ENCODE measurements around the gene BPI.
"Not testable (repeated sequence)": the region's sequence is repeated elsewhere in the genome, so short reads cannot be mapped to it uniquely, and the experiment has no call there.

BPI gene

GRCh38 chr20:38373231-38373867 is 69.4 kb downstream of the BPI start:
- TF ChIP-seq CTCF (IDR thresholded peaks at IDR 0.05; ENCODE audit: low read depth, low read length, missing control alignments): no peak
- in situ Hi-C loops (cut with HindIII; ENCODE audit: low pct_ligation_motif_present, low sequenced_read_pairs): no loop called here

DNA sequence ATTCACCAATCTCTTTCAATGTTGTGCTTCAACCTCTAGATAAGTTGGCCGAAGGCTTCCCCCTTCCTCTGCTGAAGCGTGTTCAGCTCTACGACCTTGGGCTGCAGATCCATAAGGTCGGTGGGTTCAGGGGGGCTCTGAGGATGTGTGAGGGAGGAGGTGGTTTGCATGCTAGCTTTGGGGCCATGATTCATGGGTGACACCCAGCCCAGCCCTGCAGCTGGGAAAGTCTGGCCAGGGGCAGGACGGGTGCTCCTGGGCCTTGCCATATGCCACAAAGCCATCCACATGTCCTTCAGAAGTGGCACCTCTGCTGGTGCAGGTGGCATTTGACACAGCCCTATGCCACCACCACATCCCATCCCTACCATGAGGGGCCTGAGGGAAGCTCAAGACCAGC is 69.9 kb downstream of the BPI start:
- in situ Hi-C loops (cut with HindIII; ENCODE audit: low pct_ligation_motif_present, low sequenced_read_pairs): no loop called here
- no peak overlapping the region for H3K27ac ChIP-seq

More at GRCh38 chr20:38373231-38373867, 69.4 kb downstream of the BPI start:
- no peak overlapping the region for H3K27ac ChIP-seq
- no peak for DNase-seq
- no peaks in the 10 kb centered on the region for H3K36me3 ChIP-seq (replicated peaks)
- no peak overlapping the region for H3K4me3 ChIP-seq (ENCODE audit: low read depth, low read length)
- peaks cover 2% of the 10 kb centered on the region for H3K27me3 ChIP-seq (replicated peaks)

DNA sequence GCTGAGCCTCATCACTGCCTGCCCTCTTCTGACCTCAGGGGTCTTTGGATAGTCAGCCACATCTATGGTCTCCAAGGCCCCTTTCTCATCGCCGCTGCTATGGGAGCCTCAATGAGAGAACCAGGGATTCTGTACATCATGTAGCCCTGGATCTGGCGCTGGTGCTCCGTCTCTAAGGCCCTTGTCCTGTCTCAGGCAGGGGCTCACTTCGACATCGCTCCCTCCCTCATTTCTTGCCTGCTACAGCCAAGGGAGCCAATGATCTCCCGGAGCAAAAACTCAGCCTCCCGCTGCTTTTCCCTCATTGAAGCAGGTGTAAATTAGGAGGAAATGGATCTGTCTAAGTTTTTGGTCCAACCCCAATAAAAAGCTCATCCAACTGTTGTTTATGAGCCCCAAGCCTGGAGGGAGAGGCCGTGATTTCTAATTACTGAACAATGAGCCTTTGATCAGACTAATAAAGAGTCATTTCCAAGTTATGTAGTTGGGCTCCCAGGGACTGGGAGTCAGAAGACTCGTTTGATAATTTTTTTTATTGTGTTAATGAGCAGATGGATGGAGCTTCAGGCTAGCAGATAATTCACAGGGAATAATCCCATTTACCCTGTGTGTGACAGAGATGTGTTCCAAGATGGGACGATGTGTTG is 73.2 kb downstream of the BPI start:
- in situ Hi-C loops (cut with HindIII; ENCODE audit: low pct_ligation_motif_present, low sequenced_read_pairs): no loop called here
- H3K36me3 ChIP-seq (replicated peaks): no peaks in the 10 kb centered on the region
- DNase-seq: no peak
- H3K4me3 ChIP-seq (ENCODE audit: low read depth, low read length): no peak overlapping the region
- peaks cover 2% of the 10 kb centered on the region for H3K27me3 ChIP-seq (replicated peaks)
- no peak overlapping the region for H3K27ac ChIP-seq
- TF ChIP-seq CTCF (IDR thresholded peaks at IDR 0.05; ENCODE audit: low read depth, low read length, missing control alignments): no peak

More for the DNA sequence above, 69.9 kb downstream of the BPI start:
- no peaks in the 10 kb centered on the region for H3K36me3 ChIP-seq (replicated peaks)
- no peak for DNase-seq
- TF ChIP-seq CTCF (IDR thresholded peaks at IDR 0.05; ENCODE audit: low read depth, low read length, missing control alignments): no peak
- peaks cover 2% of the 10 kb centered on the region for H3K27me3 ChIP-seq (replicated peaks)
- no peak overlapping the region for H3K4me3 ChIP-seq (ENCODE audit: low read depth, low read length)

DNA sequence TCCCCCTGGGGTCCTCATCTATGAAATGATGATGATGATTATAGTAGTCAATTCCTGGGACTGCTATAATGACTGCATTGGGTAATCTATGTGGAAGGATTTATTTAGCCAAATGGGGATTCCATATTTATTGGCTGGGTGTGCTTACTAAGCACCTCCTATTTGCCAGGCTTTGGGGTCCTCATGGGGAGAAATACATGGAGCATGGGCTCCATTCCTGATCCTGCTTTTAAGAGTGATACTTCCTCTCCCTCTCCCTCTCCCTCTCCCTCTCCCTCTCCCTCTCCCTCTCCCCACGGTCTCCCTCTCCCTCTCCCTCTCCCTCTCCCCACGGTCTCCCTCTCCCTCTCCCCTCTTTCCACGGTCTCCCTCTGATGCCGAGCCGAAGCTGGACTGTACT is 73.9 kb downstream of the BPI start:
- H3K27ac ChIP-seq; DNase-seq; H3K4me3 ChIP-seq (ENCODE audit: low read depth, low read length); H3K27me3 ChIP-seq (replicated peaks); H3K36me3 ChIP-seq (replicated peaks); in situ Hi-C loops (cut with HindIII; ENCODE audit: low pct_ligation_motif_present, low sequenced_read_pairs): not testable (repeated sequence)

DNA sequence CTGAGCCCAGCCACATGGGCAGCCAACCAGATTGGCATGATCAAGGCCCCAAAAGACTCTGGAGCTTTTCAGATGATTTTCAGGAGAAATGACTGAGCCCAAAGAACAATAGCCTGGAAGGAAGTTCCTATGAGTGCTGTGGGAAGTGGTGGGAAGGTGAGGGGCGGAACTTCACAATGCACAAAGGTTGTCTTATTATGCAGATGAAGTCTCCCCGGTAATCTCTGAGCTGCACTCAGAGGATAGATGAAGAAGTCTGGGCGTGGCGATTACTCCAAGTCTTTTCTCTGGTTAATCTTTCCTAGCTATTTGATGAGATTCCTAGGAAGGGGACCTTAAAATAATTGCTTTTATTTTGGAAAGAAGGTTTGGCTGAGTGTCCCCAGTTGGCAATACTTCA is 79.2 kb downstream of the BPI start:
- DNase-seq: no peak
- peaks cover 4% of the 10 kb centered on the region for H3K27me3 ChIP-seq (replicated peaks)
- TF ChIP-seq CTCF (IDR thresholded peaks at IDR 0.05; ENCODE audit: low read depth, low read length, missing control alignments): no peak
- no peak overlapping the region for H3K4me3 ChIP-seq (ENCODE audit: low read depth, low read length)
- in situ Hi-C loops (cut with HindIII; ENCODE audit: low pct_ligation_motif_present, low sequenced_read_pairs): no loop called here
- no peaks in the 10 kb centered on the region for H3K36me3 ChIP-seq (replicated peaks)
- no peak overlapping the region for H3K27ac ChIP-seq

GRCh38 chr20:38386004-38386403 is 82.0 kb downstream of the BPI start:
- no peak for DNase-seq
- Histone ChIP-seq H3K4me3 (ENCODE audit: low read depth, low read length) (no peak overlapping the region), H3K27me3 (replicated peaks) (peaks cover 4% of the 10 kb centered on the region), H3K27ac (no peak overlapping the region), H3K36me3 (replicated peaks) (no peaks in the 10 kb centered on the region)
- TF ChIP-seq CTCF (IDR thresholded peaks at IDR 0.05; ENCODE audit: low read depth, low read length, missing control alignments): no peak
- in situ Hi-C loops (cut with HindIII; ENCODE audit: low pct_ligation_motif_present, low sequenced_read_pairs): no loop called here

Data from brain microvascular endothelial cell (primary cell).